HUES48 (cell line): ENCODE data around the gene GLTP.

Source experiments
- H3K27ac ChIP-seq: one replicate; pipeline ENCODE4 v1.7.0; 2013; ENCODE audit warnings: low read depth, low read length, inconsistent platforms
- H3K27me3 ChIP-seq: 2 replicates; pipeline ENCODE4 v1.6.1; 2013; ENCODE audit warnings: mild to moderate bottlenecking, low read length; ENCODE audit not compliant: control insufficient read depth, insufficient read depth
- H3K36me3 ChIP-seq: 2 replicates; pipeline ENCODE4 v1.6.1; 2013; ENCODE audit warnings: low read length; ENCODE audit not compliant: control insufficient read depth, insufficient read depth
- H3K4me1 ChIP-seq: 2 replicates; pipeline ENCODE4 v1.6.1; 2013; ENCODE audit warnings: mild to moderate bottlenecking, low read length; ENCODE audit not compliant: control insufficient read depth, insufficient read depth
- H3K4me3 ChIP-seq: 2 replicates; pipeline ENCODE4 v1.5.1; 2013; ENCODE audit warnings: mild to moderate bottlenecking, low read depth, low read length
- H3K9ac ChIP-seq: 2 replicates; pipeline ENCODE4 v1.6.1; 2013; ENCODE audit warnings: mild to moderate bottlenecking, low read depth, low read length, moderate library complexity
- H3K9me3 ChIP-seq: 2 replicates; pipeline ENCODE4 v1.6.1; 2013; ENCODE audit warnings: low read length; ENCODE audit not compliant: control insufficient read depth, insufficient read depth

The GLTP gene

GRCh38 chr12:109818253-109818652 lies 62.1 kb downstream of the GLTP start:
- no peak overlapping the region for H3K4me3 ChIP-seq
- no peaks in the 10 kb centered on the region for H3K27me3 ChIP-seq
- peaks cover 6% of the 10 kb centered on the region; the same call in 1 of the 2 replicates for H3K4me1 ChIP-seq
- H3K9ac ChIP-seq = no peak overlapping the region
- no peak overlapping the region for H3K27ac ChIP-seq
- peaks cover 7% of the 10 kb centered on the region; the same call in 1 of the 2 replicates for H3K36me3 ChIP-seq
- H3K9me3 ChIP-seq = no peaks in the 10 kb centered on the region

DNA sequence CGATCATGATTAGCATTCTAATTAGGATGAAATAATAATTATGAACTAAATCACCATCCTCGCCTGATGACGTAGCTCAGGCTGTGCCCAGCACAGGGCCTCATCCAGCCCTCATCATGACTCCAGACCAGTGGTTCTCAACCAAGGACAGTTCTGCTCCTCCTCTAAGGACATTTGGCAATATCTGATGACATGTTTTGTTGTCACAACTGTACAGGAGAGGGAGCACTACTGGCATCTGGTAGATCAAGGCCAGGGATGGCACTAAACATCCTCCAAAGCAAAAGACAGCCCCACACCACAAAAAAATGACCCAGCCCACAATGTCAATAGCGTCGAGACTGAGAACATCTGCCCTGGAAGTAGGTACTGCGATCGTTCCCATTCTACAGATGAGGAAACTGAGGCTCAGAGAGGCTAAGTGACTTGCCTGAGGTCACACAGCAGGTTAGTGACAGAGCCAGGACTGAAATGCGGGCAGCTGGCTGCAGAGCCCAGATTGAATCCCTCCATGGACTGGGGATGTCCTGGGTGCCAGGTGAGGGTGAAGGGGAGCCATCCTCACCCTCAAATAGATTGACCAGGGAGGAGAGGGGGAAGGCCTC lies 62.6 kb downstream of the GLTP start:
- Histone ChIP-seq H3K4me3 (no peak overlapping the region), H3K27ac (no peak overlapping the region), H3K27me3 (no peaks in the 10 kb centered on the region), H3K36me3 (peaks cover 7% of the 10 kb centered on the region; the same call in 1 of the 2 replicates), H3K4me1 (peaks cover 5% of the 10 kb centered on the region; the same call in 1 of the 2 replicates), H3K9me3 (no peaks in the 10 kb centered on the region), H3K9ac (no peak overlapping the region)

GRCh38 chr12:109816870-109817269 lies 63.5 kb downstream of the GLTP start:
- Histone ChIP-seq H3K4me1 (no peaks in the 10 kb centered on the region), H3K36me3 (peaks cover 7% of the 10 kb centered on the region; the same call in 1 of the 2 replicates), H3K27me3 (no peaks in the 10 kb centered on the region), H3K9ac (no peak overlapping the region), H3K27ac (no peak overlapping the region), H3K9me3 (no peaks in the 10 kb centered on the region), H3K4me3 (no peak overlapping the region)

DNA sequence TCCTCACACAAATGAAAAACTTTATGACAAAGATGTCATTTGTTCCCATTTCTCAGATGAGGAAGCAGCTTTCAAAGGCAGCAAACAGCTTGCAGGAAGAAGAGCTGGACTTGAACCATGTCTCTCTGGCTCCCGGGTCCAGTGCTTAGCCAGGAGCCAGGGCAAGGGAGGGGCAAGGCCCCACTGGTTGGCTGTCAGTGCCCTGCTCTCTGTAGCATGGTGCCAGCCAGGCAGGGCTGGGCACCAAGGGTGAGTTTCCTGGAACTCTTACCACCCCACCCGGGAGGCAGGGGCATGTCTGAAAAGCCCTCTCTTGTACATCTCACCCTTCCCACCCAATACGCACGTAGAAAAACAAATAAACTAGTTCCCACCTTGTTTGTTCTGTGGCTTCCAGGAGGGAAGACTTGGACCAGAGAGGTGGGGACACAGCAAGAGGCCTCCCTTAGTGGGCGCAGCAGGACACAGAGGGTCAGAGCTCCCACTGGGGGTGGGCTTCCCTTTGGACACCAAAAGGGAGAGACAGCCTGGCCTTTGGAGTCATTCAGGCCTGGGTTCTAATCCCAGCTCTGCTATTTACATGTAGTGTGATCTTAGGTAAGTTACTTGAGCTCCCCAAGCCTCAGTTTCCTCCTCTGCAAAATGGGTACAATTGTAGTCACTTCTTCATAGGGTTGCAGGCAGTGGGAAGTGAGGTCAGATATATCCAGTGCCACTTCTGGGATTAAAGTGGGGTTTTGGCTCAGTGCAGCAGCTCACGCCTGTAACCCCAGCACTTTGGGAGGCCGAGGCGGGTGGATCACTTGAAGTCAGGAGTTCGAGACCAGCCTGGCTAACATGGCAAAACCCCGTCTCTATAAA lies 64.4 kb downstream of the GLTP start:
- Histone ChIP-seq H3K4me3 (no peak overlapping the region), H3K36me3 (peaks cover 7% of the 10 kb centered on the region; the same call in 1 of the 2 replicates), H3K27me3 (no peaks in the 10 kb centered on the region), H3K9ac (no peak overlapping the region), H3K4me1 (no peaks in the 10 kb centered on the region), H3K9me3 (no peaks in the 10 kb centered on the region), H3K27ac (no peak overlapping the region)

DNA sequence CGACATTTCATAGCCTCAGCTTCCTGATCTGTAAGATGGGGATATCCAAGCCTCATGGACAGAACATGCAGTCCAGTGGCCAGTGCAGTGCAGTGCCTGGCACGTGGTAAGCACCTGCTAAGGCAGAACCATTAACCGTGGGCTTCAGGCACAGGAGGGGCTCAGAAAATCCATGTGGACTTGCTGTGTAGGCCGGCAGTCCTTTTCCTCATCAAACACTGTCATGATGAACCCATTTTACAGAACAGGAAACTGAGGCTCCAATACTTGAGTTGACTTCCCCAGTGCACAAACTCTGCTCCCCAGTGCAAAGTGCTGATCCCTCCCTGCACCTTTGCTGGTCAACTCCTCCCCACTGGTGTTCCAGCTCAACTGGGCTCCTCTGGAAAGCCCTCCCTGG lies 65.1 kb downstream of the GLTP start:
- Histone ChIP-seq H3K4me1 (no peaks in the 10 kb centered on the region), H3K36me3 (peaks cover 7% of the 10 kb centered on the region; the same call in 1 of the 2 replicates), H3K27ac (no peak overlapping the region), H3K4me3 (no peak overlapping the region), H3K9ac (no peak overlapping the region), H3K9me3 (no peaks in the 10 kb centered on the region), H3K27me3 (no peaks in the 10 kb centered on the region)

DNA sequence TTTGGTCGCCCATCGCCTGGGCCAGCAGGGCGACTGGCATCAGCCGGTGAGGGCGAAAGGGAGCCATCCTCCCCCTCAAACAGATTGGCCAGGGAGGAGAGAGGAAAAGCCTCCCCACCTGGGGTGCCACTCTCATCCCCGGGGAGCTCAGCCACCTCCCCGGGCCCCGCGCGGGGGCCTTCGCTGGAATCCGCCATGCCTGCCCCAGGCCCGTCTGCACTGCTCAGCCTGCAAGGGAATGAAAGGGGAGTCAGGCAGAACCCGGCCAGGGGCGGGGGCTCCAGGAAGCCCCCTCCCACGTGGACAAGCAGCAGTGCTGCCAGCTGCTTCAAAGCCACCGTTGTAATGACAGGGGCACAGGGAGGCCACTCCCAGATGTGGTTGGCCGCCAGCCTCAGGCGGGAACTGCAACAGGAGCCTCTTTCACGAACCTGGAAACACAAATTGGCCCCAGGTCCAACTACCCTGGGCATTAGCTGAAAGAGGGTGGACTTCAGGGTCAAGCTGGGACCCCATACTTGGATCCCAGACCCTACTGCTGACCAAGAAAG lies 65.7 kb downstream of the GLTP start:
- Histone ChIP-seq H3K4me1 (no peaks in the 10 kb centered on the region), H3K9me3 (no peaks in the 10 kb centered on the region), H3K36me3 (peaks cover 7% of the 10 kb centered on the region; the same call in 1 of the 2 replicates), H3K27ac (no peak overlapping the region), H3K9ac (no peak overlapping the region), H3K4me3 (no peak overlapping the region), H3K27me3 (no peaks in the 10 kb centered on the region)

DNA sequence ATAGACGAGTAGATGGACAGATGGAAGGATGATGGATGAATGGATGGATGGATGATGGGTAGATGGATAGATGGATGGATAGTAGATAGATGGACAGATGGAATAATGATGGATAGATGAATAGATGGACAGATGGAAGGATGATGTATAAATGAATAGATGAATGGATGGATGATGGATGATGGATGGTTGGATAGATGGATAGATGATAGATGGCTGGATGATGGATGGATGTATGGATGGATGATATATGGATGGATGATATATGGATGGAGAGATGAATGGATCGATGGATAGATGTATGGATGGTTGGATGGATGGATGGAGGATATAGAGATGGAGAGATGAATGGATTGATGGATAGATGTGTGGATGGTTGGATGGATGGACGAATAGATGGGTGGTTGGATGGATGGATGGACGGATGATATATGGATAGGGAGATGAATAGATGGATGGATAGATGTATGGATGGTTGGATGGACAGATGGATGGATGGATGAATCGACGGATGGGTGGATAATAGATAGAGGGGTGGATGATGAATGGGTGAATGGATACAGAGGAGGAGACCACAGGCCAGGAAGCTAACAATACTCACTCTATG lies 66.4 kb downstream of the GLTP start:
- Histone ChIP-seq H3K27me3 (no peaks in the 10 kb centered on the region), H3K27ac (no peak overlapping the region), H3K9me3 (no peaks in the 10 kb centered on the region), H3K36me3 (peaks cover 7% of the 10 kb centered on the region; the same call in 1 of the 2 replicates), H3K9ac (no peak overlapping the region), H3K4me1 (no peaks in the 10 kb centered on the region), H3K4me3 (no peak overlapping the region)

DNA sequence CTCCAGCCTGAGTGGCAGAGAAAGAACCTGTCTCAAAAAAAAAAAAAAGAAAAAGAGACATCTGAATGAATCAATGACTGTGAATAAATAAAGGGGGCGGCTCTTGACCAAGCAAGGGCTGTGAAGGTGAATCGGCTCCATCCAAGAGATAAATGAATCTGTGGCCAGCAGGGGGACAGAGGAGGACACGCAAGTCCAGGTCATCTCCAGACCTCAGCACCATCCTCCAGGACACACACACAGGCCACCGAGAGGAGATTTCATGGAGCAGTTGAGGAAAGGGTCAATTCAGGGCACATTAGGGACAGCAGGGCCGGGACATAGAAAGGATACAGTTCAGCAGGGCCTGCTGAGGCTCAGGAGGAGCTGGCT lies 68.7 kb downstream of the GLTP start:
- Histone ChIP-seq H3K9ac (no peak overlapping the region), H3K4me1 (no peaks in the 10 kb centered on the region), H3K36me3 (peaks cover 7% of the 10 kb centered on the region; the same call in 1 of the 2 replicates), H3K9me3 (no peaks in the 10 kb centered on the region), H3K4me3 (no peak overlapping the region), H3K27ac (no peak overlapping the region), H3K27me3 (no peaks in the 10 kb centered on the region)

- no peaks in the 10 kb centered on the region for H3K4me1 ChIP-seq
- peaks cover 7% of the 10 kb centered on the region; the same call in 1 of the 2 replicates for H3K36me3 ChIP-seq
- no peaks in the 10 kb centered on the region for H3K27me3 ChIP-seq
- H3K27ac ChIP-seq = no peak overlapping the region
- no peaks in the 10 kb centered on the region for H3K9me3 ChIP-seq
- H3K9ac ChIP-seq = no peak overlapping the region
- H3K4me3 ChIP-seq = no peak overlapping the region
Observed at GRCh38 chr12:109810954-109811623, 69.3 kb downstream of the GLTP start.

GRCh38 chr12:109808876-109809646 lies 71.3 kb downstream of the GLTP start:
- Histone ChIP-seq H3K4me3 (no peak overlapping the region), H3K4me1 (no peaks in the 10 kb centered on the region), H3K9me3 (no peaks in the 10 kb centered on the region), H3K27me3 (no peaks in the 10 kb centered on the region), H3K27ac (no peak overlapping the region), H3K36me3 (peaks cover 6% of the 10 kb centered on the region; the same call in 1 of the 2 replicates), H3K9ac (no peak overlapping the region)
